Measurements from ENCODE around the gene CDKL5.

CDKL5 gene

DNA sequence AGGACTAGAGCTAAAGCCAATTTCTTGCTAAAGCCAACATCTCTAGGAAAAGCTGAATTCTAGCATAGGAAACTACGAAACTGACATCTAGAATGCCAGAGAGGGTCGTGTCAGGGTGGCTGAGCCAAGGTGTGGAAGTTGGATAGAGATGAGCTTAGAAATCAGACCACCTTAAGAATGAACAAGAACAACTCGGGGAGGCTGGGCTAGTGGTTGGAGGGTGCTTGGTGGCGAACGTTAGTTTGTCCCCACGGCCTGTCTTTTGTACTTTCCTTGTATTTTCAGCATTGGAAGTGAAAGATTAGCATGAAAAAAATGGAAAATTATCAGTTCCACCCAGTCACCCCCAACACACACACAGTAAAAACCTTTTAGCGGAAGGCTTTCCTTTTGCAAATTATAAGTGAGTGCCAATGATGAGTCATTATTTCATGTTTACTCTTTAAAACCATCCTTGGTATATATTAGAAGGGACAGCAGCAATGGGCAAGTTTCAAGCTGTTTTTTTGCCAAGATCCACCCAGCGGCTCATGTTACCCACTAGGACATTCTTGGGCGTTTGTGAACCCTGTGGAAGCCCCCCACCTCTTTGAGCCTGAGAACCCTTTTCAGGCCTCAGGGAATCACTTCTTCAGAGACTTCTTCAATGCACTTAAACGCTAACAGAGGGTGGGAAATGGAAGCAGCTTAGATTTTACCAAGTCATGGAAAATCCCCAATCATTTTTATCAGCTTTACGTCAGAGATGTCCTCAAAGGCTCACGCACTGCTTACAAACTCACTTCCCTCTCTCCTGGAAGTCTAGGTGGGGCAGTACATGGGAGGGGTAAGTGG lies 277.2 kb downstream of the CDKL5 start:
- Histone ChIP-seq H3K4me3 (ENCODE audit: low read length, poor library complexity, severe bottlenecking) (no peak overlapping the region), H2AFZ (ENCODE audit: low read length) (no peak overlapping the region), H3K9me2 (replicated peaks; ENCODE audit: low read depth, low read length) (no peaks in the 10 kb centered on the region), H4K20me1 (ENCODE audit: insufficient read depth, low read length, poor library complexity, severe bottlenecking) (no peaks in the 10 kb centered on the region), H3K9me3 (ENCODE audit: insufficient read depth, low read depth, low read length) (no peaks in the 10 kb centered on the region), H3K4me1 (ENCODE audit: insufficient read depth, low read length, poor library complexity, severe bottlenecking) (peaks cover 3% of the 10 kb centered on the region), H3K36me3 (ENCODE audit: insufficient read depth, low read length) (no peaks in the 10 kb centered on the region), H3K9ac (ENCODE audit: low read depth, low read length, poor library complexity, severe bottlenecking) (no peak overlapping the region), H3K4me2 (ENCODE audit: low read depth, low read length, poor library complexity, severe bottlenecking) (no peak overlapping the region), H3K27me3 (ENCODE audit: insufficient read depth, low read length, poor library complexity, severe bottlenecking) (no peaks in the 10 kb centered on the region), H3K79me2 (ENCODE audit: insufficient read depth, low read length) (no peaks in the 10 kb centered on the region), H3F3A (ENCODE audit: low read depth) (no peaks in the 10 kb centered on the region)
- TF ChIP-seq, protein P1, sequence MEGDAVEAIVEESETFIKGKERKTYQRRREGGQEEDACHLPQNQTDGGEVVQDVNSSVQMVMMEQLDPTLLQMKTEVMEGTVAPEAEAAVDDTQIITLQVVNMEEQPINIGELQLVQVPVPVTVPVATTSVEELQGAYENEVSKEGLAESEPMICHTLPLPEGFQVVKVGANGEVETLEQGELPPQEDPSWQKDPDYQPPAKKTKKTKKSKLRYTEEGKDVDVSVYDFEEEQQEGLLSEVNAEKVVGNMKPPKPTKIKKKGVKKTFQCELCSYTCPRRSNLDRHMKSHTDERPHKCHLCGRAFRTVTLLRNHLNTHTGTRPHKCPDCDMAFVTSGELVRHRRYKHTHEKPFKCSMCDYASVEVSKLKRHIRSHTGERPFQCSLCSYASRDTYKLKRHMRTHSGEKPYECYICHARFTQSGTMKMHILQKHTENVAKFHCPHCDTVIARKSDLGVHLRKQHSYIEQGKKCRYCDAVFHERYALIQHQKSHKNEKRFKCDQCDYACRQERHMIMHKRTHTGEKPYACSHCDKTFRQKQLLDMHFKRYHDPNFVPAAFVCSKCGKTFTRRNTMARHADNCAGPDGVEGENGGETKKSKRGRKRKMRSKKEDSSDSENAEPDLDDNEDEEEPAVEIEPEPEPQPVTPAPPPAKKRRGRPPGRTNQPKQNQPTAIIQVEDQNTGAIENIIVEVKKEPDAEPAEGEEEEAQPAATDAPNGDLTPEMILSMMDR (conservative IDR thresholded peaks at IDR 0.05; ENCODE audit: low read length) = no peak
- no peak for TF ChIP-seq EZH2phosphoT487 (IDR thresholded peaks at IDR 0.05; ENCODE audit: borderline replicate concordance)
